ENCODE data around the gene RBAK.
"Not testable (repeated sequence)": the region's sequence is repeated elsewhere in the genome, so short reads cannot be mapped to it uniquely, and the experiment has no call there.

Gene RBAK

DNA sequence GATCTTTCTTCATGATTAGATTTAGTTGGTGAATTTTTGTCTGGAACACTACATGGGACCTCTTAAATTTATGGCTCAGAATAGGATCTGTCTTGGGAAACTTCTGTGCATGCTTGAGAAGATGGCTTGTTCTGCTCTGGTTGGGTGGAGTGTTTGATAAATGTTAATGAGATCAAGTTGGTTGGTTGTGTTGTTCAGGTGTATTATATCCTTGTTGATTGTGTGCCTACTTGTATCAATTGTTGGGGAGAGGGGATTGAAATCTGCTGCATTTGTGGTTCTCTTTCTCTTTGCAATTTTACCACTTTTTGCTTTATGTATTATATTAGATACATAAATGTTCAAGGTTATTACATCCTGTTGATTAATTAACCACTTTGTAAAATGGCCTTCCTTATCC lies 6.1 kb downstream of the RBAK start:
- DNase-seq (ENCODE audit: low spot score) = not testable (repeated sequence)

DNA sequence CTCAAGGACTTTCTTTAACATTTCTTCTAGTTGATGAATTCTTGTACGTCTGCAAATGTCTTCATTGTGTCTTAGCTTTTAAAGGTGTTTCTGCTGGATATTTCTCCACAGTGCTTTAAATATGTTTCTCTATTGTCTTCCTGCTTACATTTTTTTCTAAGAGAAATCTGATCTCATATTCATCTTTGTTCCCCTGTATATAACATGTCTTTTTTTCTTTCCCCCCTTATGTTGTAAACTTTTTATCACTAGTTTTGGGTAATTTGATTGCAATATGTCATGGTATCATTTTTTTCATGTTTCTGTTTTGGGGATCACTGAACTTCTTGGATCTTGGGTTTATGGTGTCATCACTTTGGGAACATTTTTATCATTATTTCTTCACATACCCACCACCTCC lies 7.5 kb downstream of the RBAK start:
- DNase-seq (ENCODE audit: low spot score) = no peak

DNA sequence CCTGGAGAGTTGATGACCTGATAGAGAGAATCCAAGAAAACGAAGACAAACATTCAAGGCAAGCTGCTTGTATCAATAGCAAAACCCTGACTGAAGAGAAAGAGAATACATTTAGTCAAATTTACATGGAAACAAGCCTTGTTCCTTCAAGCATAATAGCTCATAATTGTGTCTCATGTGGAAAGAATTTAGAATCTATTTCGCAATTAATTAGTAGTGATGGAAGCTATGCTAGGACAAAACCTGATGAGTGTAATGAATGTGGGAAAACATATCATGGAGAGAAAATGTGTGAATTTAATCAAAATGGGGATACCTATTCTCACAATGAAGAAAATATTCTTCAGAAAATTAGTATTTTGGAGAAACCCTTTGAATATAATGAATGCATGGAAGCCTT lies 18.0 kb downstream of the RBAK start:
- no peak for DNase-seq (ENCODE audit: low spot score)

DNA sequence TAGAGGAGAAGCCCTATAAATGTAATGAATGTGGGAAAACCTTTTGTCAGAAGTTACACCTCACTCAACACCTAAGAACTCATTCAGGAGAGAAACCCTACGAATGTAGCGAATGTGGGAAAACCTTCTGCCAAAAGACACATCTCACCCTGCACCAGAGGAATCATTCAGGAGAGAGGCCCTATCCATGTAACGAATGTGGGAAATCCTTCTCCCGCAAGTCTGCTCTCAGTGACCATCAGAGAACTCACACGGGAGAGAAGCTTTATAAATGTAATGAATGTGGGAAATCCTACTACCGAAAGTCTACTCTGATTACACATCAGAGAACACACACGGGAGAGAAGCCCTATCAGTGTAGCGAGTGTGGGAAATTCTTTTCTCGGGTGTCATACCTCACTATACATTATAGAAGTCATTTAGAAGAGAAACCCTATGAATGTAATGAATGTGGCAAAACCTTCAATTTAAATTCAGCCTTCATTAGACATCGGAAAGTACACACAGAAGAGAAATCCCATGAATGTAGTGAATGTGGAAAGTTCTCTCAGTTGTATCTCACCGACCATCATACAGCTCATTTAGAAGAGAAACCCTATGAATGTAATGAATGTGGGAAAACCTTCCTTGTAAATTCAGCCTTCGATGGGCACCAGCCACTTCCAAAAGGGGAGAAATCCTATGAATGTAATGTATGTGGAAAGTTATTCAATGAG lies 18.9 kb downstream of the RBAK start:
- no peak for DNase-seq (ENCODE audit: low spot score)

DNA sequence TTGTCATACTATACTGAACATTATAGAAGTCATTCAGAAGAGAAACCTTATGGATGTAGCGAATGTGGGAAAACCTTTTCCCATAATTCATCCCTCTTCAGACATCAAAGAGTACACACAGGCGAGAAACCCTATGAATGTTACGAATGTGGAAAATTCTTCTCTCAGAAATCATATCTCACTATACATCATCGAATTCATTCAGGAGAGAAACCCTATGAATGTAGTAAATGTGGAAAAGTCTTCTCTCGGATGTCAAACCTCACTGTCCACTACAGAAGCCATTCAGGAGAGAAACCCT lies 19.4 kb downstream of the RBAK start:
- DNase-seq (ENCODE audit: low spot score) = no peak

DNA sequence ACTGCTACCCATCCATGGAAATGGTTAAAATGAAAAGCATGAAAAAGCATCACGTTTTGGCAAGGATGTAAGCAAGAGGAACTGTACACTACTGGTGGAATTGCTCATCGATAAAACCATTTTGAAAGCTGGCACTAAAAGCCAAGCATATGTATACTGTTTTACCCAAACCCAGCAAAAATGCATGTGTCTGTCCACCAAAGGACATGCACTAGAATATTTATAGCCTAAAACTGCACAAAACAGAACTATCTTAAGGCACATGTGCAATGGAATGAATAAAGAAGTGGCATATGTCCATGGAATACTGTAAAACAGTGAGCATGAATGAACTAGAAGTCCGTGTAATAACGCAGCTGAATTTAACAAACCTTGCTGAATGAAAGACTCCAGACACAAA lies 22.9 kb downstream of the RBAK start:
- no peak for DNase-seq (ENCODE audit: low spot score)

DNA sequence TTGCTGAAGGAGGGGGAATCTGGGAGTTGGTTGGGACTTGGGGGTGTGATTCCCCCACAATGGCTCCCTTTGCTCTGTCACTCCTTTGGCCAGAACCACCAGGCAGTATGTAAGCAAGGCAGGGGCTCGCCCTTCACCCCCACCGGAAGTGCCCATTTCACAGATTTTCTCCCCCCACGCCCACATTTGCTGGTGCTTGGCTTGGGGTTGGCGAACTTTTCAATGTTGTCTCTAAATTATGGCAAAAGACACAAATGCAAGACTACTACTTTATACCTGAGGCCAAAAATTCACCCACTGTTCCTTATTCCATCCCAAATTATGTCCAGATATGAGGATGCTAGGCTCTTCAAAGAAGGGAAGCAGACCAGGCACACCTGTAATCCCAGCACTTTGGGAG lies 24.5 kb downstream of the RBAK start:
- no peak for DNase-seq (ENCODE audit: low spot score)

DNA sequence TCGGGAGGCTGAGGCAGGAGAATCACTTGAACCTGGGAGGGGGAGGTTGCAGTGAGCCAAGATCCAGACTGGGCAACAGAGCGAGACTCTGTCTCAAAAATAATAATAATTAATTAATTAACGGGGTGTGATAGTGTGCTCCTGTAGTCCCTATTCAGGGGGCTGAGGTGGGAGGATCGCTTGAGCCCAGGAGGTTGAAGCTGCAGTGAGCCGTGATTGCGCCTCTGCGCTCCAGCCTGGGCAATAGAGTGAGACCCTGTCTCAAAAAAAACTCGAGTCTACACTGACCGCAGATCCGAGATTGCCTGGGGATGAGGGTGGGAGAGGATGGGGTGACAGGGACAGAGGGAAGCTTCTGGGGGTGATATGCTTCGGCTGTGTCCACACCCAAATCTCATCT lies 29.5 kb downstream of the RBAK start:
- not testable (repeated sequence) for DNase-seq (ENCODE audit: low spot score)

DNA sequence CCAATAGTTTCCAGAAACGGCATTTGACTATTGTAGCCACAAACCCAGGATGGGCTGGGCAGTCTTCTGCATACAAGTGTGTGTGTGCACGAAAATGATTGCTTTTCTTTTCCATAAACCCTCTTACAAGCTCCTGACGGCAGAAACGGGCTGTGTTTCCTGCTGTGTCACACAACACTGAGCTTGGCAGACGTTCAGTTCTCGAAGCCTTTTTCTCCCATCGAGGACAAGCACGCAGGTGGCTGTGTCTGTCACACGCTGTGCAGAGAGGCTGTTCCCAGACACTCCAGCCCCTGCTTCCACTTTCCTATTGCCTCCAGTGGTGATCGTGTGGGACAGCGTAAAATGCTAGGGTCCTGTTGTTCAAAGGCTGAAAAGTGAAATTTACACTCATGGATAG lies 32.1 kb downstream of the RBAK start:
- no peak for DNase-seq (ENCODE audit: low spot score)

DNA sequence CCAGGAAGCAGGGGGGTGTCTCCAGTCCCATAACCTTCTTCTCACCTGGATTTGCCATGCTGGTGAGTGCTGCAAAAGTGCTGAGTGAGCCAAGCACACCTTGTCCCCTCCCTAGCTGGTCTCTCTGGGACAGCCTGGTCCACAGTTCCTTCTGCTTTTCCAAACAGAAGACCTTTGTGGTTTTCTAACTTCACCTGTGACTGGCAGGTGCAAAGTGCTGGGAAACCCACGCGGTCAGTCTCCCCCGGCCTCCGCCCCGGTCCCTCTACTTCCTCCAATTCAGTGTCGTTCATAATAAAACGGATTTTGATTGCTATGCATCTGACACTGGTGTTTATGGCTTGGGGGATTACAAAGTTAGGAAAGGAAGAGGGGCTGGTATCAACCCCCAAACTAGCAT lies 37.1 kb downstream of the RBAK start:
- DNase-seq (ENCODE audit: low spot score) = no peak

DNA sequence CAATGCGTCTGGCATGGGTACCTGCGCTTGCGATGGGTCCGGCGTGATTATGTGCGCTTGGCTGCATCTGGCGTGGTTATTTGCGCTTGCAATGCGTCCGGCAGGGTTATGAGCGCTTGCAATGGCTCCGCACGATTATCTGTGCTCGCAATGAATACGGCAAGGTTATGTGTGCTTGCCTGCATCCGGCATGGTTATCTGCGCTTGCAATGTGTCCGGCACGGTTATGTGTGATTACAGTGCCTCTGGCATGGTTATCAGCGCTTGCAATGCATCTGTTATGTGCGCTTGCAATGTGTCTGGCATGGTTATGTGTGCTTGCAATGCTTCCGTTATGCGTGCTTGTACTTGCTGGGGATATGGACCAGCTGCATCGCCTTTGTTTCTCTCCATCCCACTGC lies 37.7 kb downstream of the RBAK start:
- DNase-seq (ENCODE audit: low spot score) = no peak

DNA sequence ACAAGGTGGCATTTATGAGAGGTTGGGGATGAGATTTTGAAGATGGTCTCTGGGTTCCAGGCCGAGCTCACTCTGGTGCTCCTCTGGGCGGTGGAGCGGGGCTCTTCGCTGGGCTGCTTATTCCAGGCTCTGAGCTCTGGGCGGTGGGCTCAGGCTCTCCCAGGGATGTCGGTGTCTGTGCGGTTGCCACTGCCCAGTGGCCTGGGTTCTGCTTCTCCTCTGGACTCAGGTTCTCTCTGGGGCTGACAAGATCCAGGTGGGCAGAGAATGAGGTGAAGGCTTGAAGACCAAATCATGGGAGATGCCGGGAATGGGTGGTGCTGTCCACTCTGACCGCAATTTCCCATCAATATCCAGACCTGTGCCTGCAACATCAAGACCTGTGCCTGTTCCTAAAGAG lies 40.6 kb downstream of the RBAK start:
- no peak for DNase-seq (ENCODE audit: low spot score)

DNA sequence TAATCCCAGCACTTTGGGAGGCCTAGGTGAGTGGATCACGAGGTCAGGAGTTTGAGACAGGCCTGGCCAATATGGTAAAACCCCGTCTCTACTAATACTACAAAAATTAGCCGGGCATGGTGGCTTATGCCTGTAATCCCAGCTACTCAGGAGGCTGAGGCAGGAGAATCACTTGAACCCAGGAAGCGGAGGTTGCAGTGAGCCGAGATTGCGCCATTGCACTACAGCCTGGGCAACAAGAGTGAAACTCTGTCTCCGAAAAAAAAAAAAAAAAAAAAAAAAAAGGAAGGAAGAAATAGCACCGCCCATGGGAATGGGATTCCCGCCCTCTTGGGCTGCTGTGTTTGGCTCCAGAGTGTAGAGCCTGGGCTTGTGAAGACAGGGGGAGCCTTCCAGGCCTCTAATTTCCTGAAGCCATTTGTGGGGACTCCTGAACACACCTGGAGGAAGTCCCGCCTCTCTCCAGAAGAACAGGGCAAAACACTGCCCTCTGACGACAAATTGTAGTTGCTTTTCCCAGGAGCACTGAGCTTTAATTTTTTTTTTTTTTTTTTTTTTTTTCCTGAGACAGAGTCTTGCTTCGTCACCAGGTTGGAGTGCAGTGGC lies 42.7 kb downstream of the RBAK start:
- not testable (repeated sequence) for DNase-seq (ENCODE audit: low spot score)

DNA sequence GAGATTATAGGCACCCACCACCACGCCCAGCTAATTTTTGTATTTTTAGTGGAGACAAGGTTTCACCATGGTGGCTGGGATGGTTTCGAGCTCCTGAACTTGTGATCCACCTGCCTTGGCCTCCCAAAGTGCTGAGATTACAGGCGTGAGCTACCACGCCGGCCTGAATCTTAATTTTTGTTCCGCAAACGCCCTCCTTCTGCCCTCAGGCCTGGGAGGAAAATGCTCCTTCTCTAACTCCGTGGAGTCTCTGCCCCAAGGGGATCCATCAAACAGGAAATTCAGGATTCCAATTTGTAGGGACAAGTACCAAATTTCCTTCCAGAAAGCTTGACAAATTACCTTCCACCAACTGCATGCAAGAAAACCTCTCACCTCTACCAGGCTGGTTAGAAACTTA lies 43.2 kb downstream of the RBAK start:
- no peak for DNase-seq (ENCODE audit: low spot score)

DNA sequence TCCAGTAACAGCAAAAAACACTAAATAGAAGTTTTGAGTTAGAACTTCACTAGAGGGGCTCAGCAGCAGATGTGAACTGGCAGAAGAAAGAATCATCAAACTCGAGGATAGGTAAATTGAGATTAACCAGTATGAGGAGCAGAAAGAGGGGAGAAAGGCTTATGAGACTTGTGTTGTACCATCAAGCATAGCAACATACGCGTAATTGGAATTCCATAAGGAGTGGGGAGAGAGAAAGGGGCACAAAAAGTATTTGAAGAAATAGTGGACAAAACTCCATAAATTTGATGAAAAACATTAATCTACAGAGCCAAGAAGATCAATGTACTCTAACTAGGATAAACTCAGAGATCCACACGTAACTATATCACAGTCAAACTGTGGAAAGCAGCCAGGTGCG lies 48.3 kb downstream of the RBAK start:
- no peak for DNase-seq (ENCODE audit: low spot score)

DNA sequence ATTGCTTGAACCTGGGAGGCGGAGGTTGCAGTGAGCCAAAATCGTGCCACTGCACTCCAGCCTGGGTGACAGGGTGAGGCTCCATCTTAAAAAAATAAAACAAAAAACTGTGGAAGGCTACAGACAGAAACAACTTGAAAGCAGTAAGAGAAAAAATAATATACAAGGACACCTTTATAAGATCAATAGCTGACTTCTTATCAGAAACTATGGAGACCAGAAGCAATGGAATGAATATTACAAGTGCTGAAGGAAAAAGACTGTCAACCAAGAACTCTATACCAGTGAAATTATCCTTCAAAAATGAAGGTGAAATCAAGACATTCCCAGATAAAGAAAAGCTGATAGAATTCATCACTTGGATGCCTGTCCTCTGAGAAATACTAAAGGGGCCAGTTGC lies 49.0 kb downstream of the RBAK start:
- no peak for DNase-seq (ENCODE audit: low spot score)

DNA sequence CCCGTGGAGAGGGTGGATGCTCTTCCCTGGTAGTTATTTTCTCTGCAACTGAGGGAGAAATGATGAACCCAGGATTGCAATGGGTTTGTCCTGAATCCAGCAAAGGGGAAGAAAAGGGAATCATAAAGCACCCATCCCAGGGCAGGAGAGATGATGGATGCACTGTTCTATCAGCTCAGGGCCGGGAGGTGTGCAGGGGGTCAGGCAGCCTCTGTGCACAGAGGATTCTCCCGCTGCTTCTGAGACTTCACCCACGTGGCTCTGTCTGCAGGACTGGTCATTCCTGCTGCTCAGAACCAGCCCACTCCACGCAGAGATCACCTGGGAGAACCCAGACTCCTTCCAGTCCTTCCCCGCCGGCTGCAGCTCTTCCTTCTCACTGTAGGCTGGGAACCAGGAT lies 70.7 kb downstream of the RBAK start:
- no peak for DNase-seq (ENCODE audit: low spot score)

DNA sequence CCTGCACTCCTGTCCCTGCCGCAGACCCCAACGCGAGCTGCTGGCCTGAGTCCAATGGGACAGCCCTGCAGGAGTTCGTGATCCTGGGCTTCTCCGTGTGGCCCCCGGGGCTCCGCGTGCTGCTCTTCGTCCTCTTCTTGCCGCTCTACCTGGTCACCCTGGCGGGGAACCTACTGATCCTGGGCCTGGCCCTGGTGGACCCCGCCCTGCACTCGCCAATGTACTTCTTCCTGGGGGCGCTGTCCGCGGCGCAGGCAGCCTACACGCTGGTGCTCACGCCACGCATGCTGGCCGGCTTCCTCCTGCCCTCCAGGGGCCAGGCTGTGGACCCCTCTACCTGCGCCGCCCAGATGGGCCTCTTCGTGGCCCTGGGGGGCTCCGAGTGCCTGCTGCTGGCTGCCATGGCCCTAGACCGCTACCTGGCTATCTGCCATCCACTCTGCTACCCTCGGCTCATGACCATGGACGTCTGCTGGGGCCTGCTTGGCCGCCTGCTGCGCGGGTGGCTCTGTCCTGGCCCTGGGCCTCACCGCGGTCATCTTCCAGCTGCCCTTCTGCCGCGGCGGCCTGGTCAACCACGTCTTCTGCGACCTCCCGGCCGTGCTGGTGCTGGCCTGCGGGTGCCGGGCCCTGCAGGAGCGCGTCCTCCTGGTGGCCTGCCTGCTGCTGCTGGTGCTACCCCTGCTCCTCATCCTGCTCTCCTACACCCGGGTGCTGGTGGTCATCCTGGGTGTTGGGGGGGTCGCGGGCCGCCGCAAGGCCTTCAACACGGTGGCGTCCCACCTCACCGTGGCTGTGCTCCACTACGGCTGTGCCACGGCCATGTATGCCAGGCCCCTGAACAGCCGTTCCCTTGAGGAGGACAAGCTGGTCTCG lies 71.7 kb downstream of the RBAK start:
- DNase-seq (ENCODE audit: low spot score) = no peak

Measured in activated CD4-positive, alpha-beta T cell treated with anti-CD3 and anti-CD28 coated beads, Interleukin-2, Interleukin-4, amounts not matched to agents 100 ng/mL and 50 ng/mL, durations not matched to agents 16 hours and 8 hours (primary cell).